Ovary (tissue), 9 donors: ENCODE data around the gene PRKCH. TPM values are rescaled to one million over a fixed set of nuclear protein-coding genes. Genes with fewer than 3 reads are reported as not detected.

Source experiments
- DNase-seq, 5 donors: peaks; one replicate each; pipeline ENCODE4 v3.0.0-alpha.2; 2019 to 2020
- H3K27ac ChIP-seq, 2 donors: fragments of 200-600 bp; one replicate each; pipeline versions ENCODE4 v1.5.1 to v1.8.0; 2019 to 2022
- H3K27me3 ChIP-seq: fragments of 200-600 bp; one replicate; pipeline ENCODE4 v1.8.0; 2022
- H3K36me3 ChIP-seq: fragments of 200-600 bp; sonication (generic); one replicate; pipeline ENCODE4 v1.5.1; 2019
- H3K4me1 ChIP-seq: one replicate; pipeline ENCODE4 v1.8.1; 2013; ENCODE audit warnings: mild to moderate bottlenecking, moderate library complexity; ENCODE audit not compliant: insufficient read depth
- H3K4me3 ChIP-seq: fragments of 200-600 bp; sonication (generic); one replicate; pipeline ENCODE4 v1.5.1; 2017
- H3K9me3 ChIP-seq, 2 donors: fragments of 200-600 bp in 1 of 2; sonication (generic) in 1 of 2; one replicate each; pipeline versions ENCODE4 v1.5.1 to v1.8.1; 2013 to 2019; ENCODE audit warnings: mild to moderate bottlenecking in 1 of 2, moderate library complexity in 1 of 2
- CTCF ChIP-seq, 3 donors: fragments of 450-650 bp in 2 of 3; fragments of 200-600 bp in 1 of 3; IDR thresholded peaks; one replicate each; pipeline versions ENCODE4 v1.5.1 to v1.8.0; 2016 to 2022; ENCODE audit warnings: antibody characterized with exemption in 3 of 3, mild to moderate bottlenecking in 1 of 3
- EP300 ChIP-seq: sonication (generic); formaldehyde crosslinking; IDR thresholded peaks from one replicate; pipeline ENCODE4 v1.6.1; 2017; ENCODE audit warnings: antibody characterized with exemption
- POLR2A ChIP-seq: fragments of 450-650 bp; IDR thresholded peaks from one replicate; pipeline ENCODE4 v1.6.1; 2017; ENCODE audit warnings: antibody characterized with exemption, mild to moderate bottlenecking, moderate library complexity
- WGBS, 3 donors: extraction: QIAGEN DNeasy Blood & Tissue Kit in 1 of 3; methylation state at CpG; one replicate each; pipeline versions ENCODE4 v1.1.5 to v1.1.7; 2013 to 2017; 5-methylcytosine and 5-hydroxymethylcytosine counted together
- intact Hi-C, 4 donors: fragments of 100-400 bp; cut with DNase I; formaldehyde crosslinking; loops; one replicate each; pipeline versions ENCODE4 v1.11.0 to v1.15.1; 2022 to 2023
- polyA plus RNA-seq, 2 donors: library from polyadenylated mRNA; stranded (reverse); fragments of 200-250 nt in 1 of 2; fragments of 350-450 nt in 1 of 2; fragmentation: Illumina TruSeq in 1 of 2; extraction: RNeasy Lipid Tissue Mini Kit (QIAGEN cat#74804) in 1 of 2; gene quantifications; one replicate each; pipeline ENCODE4 v1.2.3, GENCODE V29; 2013 to 2014
- total RNA-seq, 7 donors: library from RNA; depleted of rRNA in 2 of 7; stranded (reverse); fragments of >200 nt in 2 of 7; fragmentation: NEBNext Ultra II Directional in 3 of 7; extraction: Animal tissue kit (Norgen Biotek cat#: 25700) in 3 of 7; gene quantifications; one replicate each; pipeline versions ENCODE4 v1.1.0 to v1.2.4, GENCODE V29; 2016 to 2023
- donor health status: DM: no; HTN: no; CAD: no; lungs with moderate emphysema.
- donor health status: DM: no; HTN: no; CAD: no.
- donor health status: Bipolar disorder and iron deficiency.
- donor health status: DM: yes; HTN: yes; CAD: no.
- donor health status: DM: no; HTN: no; CAD: no.
- donor health status: DM: yes; HTN: yes; CAD: no.

The PRKCH gene
- total and polyA plus RNA-seq, 9 donors: 8.4 to 47.6 (median 15.9) TPM

DNA sequence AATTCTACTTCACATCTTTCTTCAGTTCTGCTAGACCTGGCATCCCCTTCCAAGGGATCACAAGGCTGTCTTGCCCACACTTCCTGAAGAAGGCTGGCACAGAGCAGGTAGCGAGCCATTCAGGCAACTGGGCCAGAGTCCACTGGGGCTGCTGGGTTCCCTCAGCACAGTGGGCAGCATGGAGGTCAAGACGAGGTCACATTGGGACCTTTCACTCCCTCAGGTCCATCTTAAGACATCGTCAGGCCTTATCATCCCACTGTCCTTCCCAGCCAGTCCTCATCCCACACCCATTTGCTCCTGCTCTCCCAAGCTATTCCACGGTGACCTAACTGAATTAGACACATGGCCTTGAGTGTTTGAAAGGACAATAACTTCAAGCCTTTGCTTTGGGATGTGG is 230.9 kb downstream of the PRKCH start:
- DNase-seq: no peak
- TF ChIP-seq EP300 (no peak), CTCF (IDR thresholded peaks at IDR 0.05) (no peak), POLR2A (no peak)
- Histone ChIP-seq H3K4me1 (no peaks in the 10 kb centered on the region), H3K4me3 (no peak overlapping the region), H3K27me3 (no peaks in the 10 kb centered on the region), H3K36me3 (no peaks in the 10 kb centered on the region), H3K27ac (no peak overlapping the region), H3K9me3 (no peaks in the 10 kb centered on the region)
- intact Hi-C loops: no loop called here
- WGBS, 3 donors: 77 to 87% (median 80%) methylated on average over 4 of the region's 4 CpGs

GRCh38 chr14:61553730-61554641 is 232.6 kb downstream of the PRKCH start:
- Histone ChIP-seq H3K4me3 (no peak overlapping the region), H3K27me3 (no peaks in the 10 kb centered on the region), H3K4me1 (no peaks in the 10 kb centered on the region), H3K9me3 (no peaks in the 10 kb centered on the region), H3K36me3 (no peaks in the 10 kb centered on the region), H3K27ac (no peak overlapping the region)
- intact Hi-C loops: no loop called here
- TF ChIP-seq POLR2A (no peak), CTCF (IDR thresholded peaks at IDR 0.05) (no peak), EP300 (no peak)
- WGBS, 3 donors: 72 to 83% (median 80%) methylated on average over 11 of the region's 11 CpGs
- no peak for DNase-seq

GRCh38 chr14:61555056-61555838 is 233.9 kb downstream of the PRKCH start:
- no peak overlapping the region for H3K27ac ChIP-seq
- no peak for DNase-seq
- H3K9me3 ChIP-seq: no peaks in the 10 kb centered on the region
- no peaks in the 10 kb centered on the region for H3K27me3 ChIP-seq
- no peak for TF ChIP-seq CTCF (IDR thresholded peaks at IDR 0.05)
- TF ChIP-seq POLR2A: no peak
- no peak for TF ChIP-seq EP300
- no peak overlapping the region for H3K4me3 ChIP-seq
- intact Hi-C loops: no loop called here
- WGBS, 3 donors: 75 to 80% (median 80%) methylated on average over 6 of the region's 6 CpGs
- H3K4me1 ChIP-seq: no peaks in the 10 kb centered on the region
- H3K36me3 ChIP-seq: no peaks in the 10 kb centered on the region

DNA sequence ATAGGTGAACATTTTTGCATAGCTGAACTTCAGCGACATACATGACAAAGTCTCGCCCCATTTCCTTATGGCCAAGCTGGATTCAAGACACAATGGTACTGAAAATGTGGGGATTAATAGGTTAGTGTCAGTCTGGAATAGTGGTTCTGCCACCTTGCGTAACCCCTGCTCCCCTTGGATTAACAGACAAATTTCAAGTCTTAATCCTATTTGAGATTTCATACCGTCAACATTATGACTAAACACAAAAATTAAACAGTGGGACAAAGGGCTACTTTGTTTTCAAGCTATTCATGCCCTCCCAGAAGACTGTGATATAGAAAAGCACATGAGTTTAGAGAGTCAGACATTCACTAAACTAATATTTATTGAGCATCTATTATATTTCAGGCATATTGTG is 235.1 kb downstream of the PRKCH start:
- TF ChIP-seq POLR2A: no peak
- TF ChIP-seq EP300: no peak
- no peak for TF ChIP-seq CTCF (IDR thresholded peaks at IDR 0.05)

More for the DNA sequence above, 235.1 kb downstream of the PRKCH start:
- Histone ChIP-seq H3K9me3 (no peaks in the 10 kb centered on the region), H3K4me1 (peaks cover under 1% of the 10 kb centered on the region), H3K4me3 (no peak overlapping the region), H3K36me3 (no peaks in the 10 kb centered on the region), H3K27me3 (no peaks in the 10 kb centered on the region), H3K27ac (no peak overlapping the region)
- intact Hi-C loops: no loop called here
- no peak for DNase-seq
- WGBS, 3 donors: 96 to 97% (median 97%) methylated on average over 4 of the region's 4 CpGs
